Muscle of leg (tissue), 11 donors: ENCODE results near the gene NHSL2. TPM values are rescaled to one million over a fixed set of nuclear protein-coding genes. Genes with fewer than 3 reads are reported as not detected.
A peak's percentile ranks its signal among the peaks of the same experiment; 100 is the strongest.

Experiments
- DNase-seq: peaks from one replicate; pipeline ENCODE4 v3.0.0; 2013
- H3K27ac ChIP-seq: one replicate; pipeline ENCODE4 v1.5.1; 2013; ENCODE audit warnings: mild to moderate bottlenecking, low read length, control low read depth
- H3K27me3 ChIP-seq: one replicate; pipeline ENCODE4 v1.6.1; 2013; ENCODE audit warnings: low read length; ENCODE audit not compliant: control insufficient read depth, insufficient read depth
- H3K36me3 ChIP-seq: one replicate; pipeline ENCODE4 v1.6.1; 2013; ENCODE audit warnings: low read length; ENCODE audit not compliant: control insufficient read depth, insufficient read depth
- H3K4me1 ChIP-seq: one replicate; pipeline ENCODE4 v1.6.1; 2013; ENCODE audit warnings: low read length; ENCODE audit not compliant: control insufficient read depth, insufficient read depth
- H3K4me3 ChIP-seq: one replicate; pipeline ENCODE4 v1.5.1; 2013; ENCODE audit warnings: low read length, control low read depth
- H3K9me3 ChIP-seq: replicated peaks from 2 replicates; pipeline ENCODE4 v1.6.1; 2013; ENCODE audit warnings: low read depth, low read length; ENCODE audit not compliant: control insufficient read depth
- WGBS: methylation state at CpG from one replicate; pipeline ENCODE4 v1.1.5; 2013; ENCODE audit warnings: missing lambda C conversion rate; ENCODE audit not compliant: insufficient coverage; 5-methylcytosine and 5-hydroxymethylcytosine counted together
- polyA plus RNA-seq, 8 donors: library from polyadenylated mRNA; unstranded; fragments of 120-200 nt; gene quantifications; one replicate each; pipeline versions ENCODE4 v1.2.1 to v1.2.3, GENCODE V29; 2013; ENCODE audit warnings: inconsistent platforms in 1 of 8, low replicate concordance in 1 of 8; ENCODE audit not compliant: insufficient read length in 8 of 8, insufficient read depth in 1 of 8
- total RNA-seq: library from RNA; stranded (reverse); fragments of 120-200 nt; gene quantifications from one replicate; pipeline ENCODE4 v1.2.4, GENCODE V29; 2013

Gene NHSL2
- total and polyA plus RNA-seq, 9 donors = 6.6 to 11.1 (median 8.3) TPM

DNA sequence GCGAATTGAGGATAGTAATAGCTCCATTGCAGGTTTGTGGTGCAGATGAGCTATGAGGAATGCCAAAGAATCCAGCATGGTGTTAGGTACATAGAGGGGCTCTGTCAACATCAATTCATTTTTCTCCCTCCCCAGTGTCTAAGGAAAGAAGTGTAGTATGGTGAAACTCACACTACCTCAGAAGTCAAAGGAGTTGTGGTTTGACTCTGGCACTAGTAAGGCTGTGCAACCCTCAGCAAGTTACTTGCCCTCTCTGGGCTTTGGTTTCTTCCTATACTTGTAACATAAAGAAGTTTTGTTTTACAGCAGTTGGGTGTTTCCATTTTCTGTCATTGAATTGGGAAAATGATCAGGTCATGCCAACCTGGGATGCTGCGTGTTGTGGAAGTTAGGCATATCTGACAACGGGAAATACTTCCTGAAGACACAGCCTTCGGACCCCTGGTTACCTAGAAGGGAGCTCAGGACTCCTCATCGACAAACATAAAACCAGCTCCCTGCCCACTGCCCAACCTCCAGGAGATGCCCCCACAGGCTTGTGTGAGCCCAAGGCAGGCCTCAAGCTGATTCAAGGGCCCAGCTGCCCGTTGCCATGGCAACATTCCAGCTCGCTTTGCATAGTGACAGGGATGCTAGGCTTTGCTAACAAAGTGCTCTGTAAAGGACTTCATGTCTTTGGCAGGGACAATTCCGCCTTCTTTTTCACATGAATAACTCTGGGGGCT lies 149.7 kb downstream of the NHSL2 start:
- H3K9me3 ChIP-seq = no peaks in the 10 kb centered on the region
- H3K27me3 ChIP-seq = peaks cover 36% of the 10 kb centered on the region
- H3K4me3 ChIP-seq = no peak overlapping the region
- peak; percentile 63 for DNase-seq
- H3K4me1 ChIP-seq = peaks cover 7% of the 10 kb centered on the region
- H3K36me3 ChIP-seq = no peaks in the 10 kb centered on the region
- WGBS = 48% methylated on average over 6 of the region's 8 CpGs
- peak overlapping the region; percentile 35 for H3K27ac ChIP-seq

DNA sequence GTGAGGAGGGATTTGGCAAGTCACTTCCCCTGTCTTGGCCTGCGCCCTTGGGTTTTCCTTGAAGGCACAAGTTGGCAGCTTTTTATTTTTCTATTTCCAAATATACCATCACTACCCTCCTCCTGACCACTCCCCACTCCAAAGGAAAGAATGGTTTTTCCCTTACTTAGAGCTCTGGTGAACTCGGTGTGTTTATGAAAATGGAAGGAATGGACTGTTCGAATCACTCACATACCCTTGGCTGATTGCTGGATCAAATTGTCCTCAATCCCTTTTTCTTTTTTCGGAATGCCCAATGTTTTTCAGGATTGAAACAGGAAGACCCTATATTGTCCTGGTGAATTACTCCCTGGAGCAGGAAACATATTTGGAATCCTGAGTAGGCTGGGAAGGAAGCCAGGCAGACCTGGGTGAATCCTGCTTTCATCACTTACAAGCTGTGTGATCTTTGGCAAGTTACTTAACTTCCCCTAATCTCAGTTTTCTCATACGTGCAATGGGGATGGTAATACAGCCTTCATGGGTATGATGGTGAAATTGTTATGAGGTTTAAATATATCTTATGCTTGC lies 150.4 kb downstream of the NHSL2 start:
- peaks cover 7% of the 10 kb centered on the region for H3K4me1 ChIP-seq
- peak overlapping the region; percentile 35 for H3K27ac ChIP-seq
- peaks cover 38% of the 10 kb centered on the region for H3K27me3 ChIP-seq
- peak; percentile 24 for DNase-seq
- no peaks in the 10 kb centered on the region for H3K36me3 ChIP-seq
- 60% methylated on average over 1 of the region's 5 CpGs for WGBS
- no peaks in the 10 kb centered on the region for H3K9me3 ChIP-seq
- no peak overlapping the region for H3K4me3 ChIP-seq

- peak; percentile 72 for DNase-seq
- no peak overlapping the region for H3K27ac ChIP-seq
- WGBS = 29% methylated on average over 4 of the region's 6 CpGs
- H3K27me3 ChIP-seq = peaks cover 43% of the 10 kb centered on the region
- no peak overlapping the region for H3K4me3 ChIP-seq
- H3K9me3 ChIP-seq = no peaks in the 10 kb centered on the region
- H3K4me1 ChIP-seq = peaks cover 9% of the 10 kb centered on the region
- H3K36me3 ChIP-seq = no peaks in the 10 kb centered on the region
These were observed 152.3 kb downstream of the NHSL2 start for GRCh38 chrX:72062916-72063315.

- H3K27ac ChIP-seq = no peak overlapping the region
- H3K4me1 ChIP-seq = peaks cover 17% of the 10 kb centered on the region
- no peaks in the 10 kb centered on the region for H3K36me3 ChIP-seq
- H3K27me3 ChIP-seq = peaks cover 49% of the 10 kb centered on the region
- no peaks in the 10 kb centered on the region for H3K9me3 ChIP-seq
- 39% methylated on average over 8 of the region's 16 CpGs for WGBS
- no peak overlapping the region for H3K4me3 ChIP-seq
- no peak for DNase-seq
These were observed 158.9 kb downstream of the NHSL2 start for GRCh38 chrX:72069350-72070160.

DNA sequence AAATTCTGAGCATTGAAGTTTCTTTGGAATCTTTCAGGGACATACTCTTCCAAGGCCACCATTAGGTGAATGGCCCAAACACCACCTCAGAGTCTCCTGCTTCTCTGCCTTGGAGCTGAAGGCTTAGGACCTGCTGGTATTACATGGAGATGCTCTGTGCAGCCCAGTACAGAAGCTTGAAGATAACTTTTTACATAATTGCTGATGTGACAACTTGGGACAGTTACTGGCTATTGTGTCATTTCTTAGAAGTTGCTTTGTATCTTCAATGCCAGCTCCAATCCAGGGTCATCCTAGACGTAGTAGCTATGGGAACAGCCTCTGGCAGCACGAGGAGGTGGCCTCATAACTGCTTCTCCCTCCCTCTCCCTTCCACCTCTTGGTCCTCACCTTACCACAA lies 160.6 kb downstream of the NHSL2 start:
- WGBS = 65% methylated on average over 2 of the region's 2 CpGs
- H3K27ac ChIP-seq = no peak overlapping the region
- no peaks in the 10 kb centered on the region for H3K9me3 ChIP-seq
- peaks cover 45% of the 10 kb centered on the region for H3K27me3 ChIP-seq
- H3K36me3 ChIP-seq = no peaks in the 10 kb centered on the region
- peaks cover 17% of the 10 kb centered on the region for H3K4me1 ChIP-seq
- H3K4me3 ChIP-seq = no peak overlapping the region
- no peak for DNase-seq

GRCh38 chrX:72073633-72074032 lies 163.0 kb downstream of the NHSL2 start:
- Histone ChIP-seq H3K4me3 (no peak overlapping the region), H3K36me3 (no peaks in the 10 kb centered on the region), H3K27ac (no peak overlapping the region), H3K9me3 (no peaks in the 10 kb centered on the region), H3K27me3 (peaks cover 47% of the 10 kb centered on the region), H3K4me1 (peaks cover 9% of the 10 kb centered on the region)
- no peak for DNase-seq
- WGBS = no CpG with 5 or more reads among the region's 1 CpG

DNA sequence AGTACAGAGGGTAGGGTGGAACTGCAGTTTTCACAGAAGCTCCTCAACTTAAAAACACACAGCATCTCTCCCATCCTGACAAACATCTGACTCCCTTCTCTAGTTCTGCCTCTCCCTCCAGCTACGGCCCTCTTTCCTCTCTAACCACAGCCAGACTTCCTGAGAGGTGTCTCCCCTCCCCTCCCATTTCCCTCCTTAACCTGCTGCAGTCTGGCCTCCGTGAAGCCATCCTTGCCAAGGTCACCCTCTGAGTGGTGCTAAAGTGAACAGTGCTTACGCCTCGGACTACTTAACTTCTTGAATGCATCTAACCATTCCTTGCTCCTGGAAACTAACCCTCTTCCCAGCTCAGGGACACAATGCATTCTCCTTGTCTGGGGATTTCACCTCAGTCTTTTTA lies 167.8 kb downstream of the NHSL2 start:
- Histone ChIP-seq H3K36me3 (no peaks in the 10 kb centered on the region), H3K4me3 (no peak overlapping the region), H3K27ac (no peak overlapping the region), H3K9me3 (no peaks in the 10 kb centered on the region), H3K27me3 (peaks cover 53% of the 10 kb centered on the region), H3K4me1 (peaks cover 21% of the 10 kb centered on the region)
- 56% methylated on average over 4 of the region's 4 CpGs for WGBS
- DNase-seq = no peak

- DNase-seq = peak; percentile 59
- Histone ChIP-seq H3K36me3 (no peaks in the 10 kb centered on the region), H3K27me3 (peaks cover 56% of the 10 kb centered on the region), H3K4me3 (no peak overlapping the region), H3K27ac (peak overlapping the region; percentile 74), H3K9me3 (no peaks in the 10 kb centered on the region), H3K4me1 (peaks cover 21% of the 10 kb centered on the region)
- 56% methylated on average over 7 of the region's 12 CpGs for WGBS
These were observed 169.0 kb downstream of the NHSL2 start for GRCh38 chrX:72079607-72080006.

- WGBS = 66% methylated on average over 7 of the region's 7 CpGs
- Histone ChIP-seq H3K4me1 (peaks cover 21% of the 10 kb centered on the region), H3K36me3 (no peaks in the 10 kb centered on the region), H3K4me3 (peak overlapping the region; percentile 15), H3K27ac (peak overlapping the region; percentile 74), H3K27me3 (peaks cover 59% of the 10 kb centered on the region), H3K9me3 (no peaks in the 10 kb centered on the region)
- no peak for DNase-seq
These were observed 169.5 kb downstream of the NHSL2 start for GRCh38 chrX:72080150-72080549.

DNA sequence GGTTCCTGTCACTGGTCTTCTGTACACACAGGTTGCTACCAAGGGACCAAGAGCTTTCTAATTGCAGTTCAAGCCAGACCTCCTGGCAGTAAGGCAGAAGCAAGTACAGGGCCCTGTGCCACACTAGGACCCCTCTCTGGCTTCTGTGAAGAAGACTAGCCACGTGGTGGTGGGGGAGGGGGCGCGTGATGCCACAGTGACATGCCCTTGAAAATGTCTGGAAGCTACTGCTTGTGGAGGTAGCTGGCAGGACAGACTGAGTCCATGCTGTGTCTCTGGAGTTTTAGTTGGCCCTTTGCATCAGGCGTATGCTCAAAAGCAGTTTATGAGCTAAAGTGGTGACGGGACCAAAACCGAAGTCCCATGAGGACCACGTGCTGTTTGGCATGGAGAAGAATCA lies 170.2 kb downstream of the NHSL2 start:
- H3K4me3 ChIP-seq = no peak overlapping the region
- H3K36me3 ChIP-seq = no peaks in the 10 kb centered on the region
- H3K4me1 ChIP-seq = peaks cover 21% of the 10 kb centered on the region
- H3K27me3 ChIP-seq = peaks cover 56% of the 10 kb centered on the region
- DNase-seq = no peak
- WGBS = 79% methylated on average over 7 of the region's 7 CpGs
- H3K9me3 ChIP-seq = no peaks in the 10 kb centered on the region
- no peak overlapping the region for H3K27ac ChIP-seq
